CD14-positive monocyte (primary cell): Measurements from ENCODE around the gene CPLANE2. TPM values are rescaled to one million over a fixed set of nuclear protein-coding genes. Genes with fewer than 3 reads are reported as not detected.
A peak's percentile ranks its signal among the peaks of the same experiment; 100 is the strongest.

Source experiments
- DNase-seq, 3 donors: peaks; one replicate each; pipeline ENCODE4 v3.0.0-alpha.2; 2011 to 2022
- H2AFZ ChIP-seq: 2 replicates; pipeline ENCODE4 v1.6.0; 2012; ENCODE audit warnings: mild to moderate bottlenecking, low read depth, low read length, inconsistent platforms; ENCODE audit not compliant: insufficient read depth, poor library complexity, severe bottlenecking
- H3K27ac ChIP-seq, 2 donors: 1 replicate in 1 of 2; 2 replicates in 1 of 2; pipeline ENCODE4 v1.5.1; 2012 to 2013; ENCODE audit warnings: low read length in 2 of 2, control low read depth in 1 of 2, inconsistent platforms in 1 of 2, low read depth in 1 of 2, mild to moderate bottlenecking in 1 of 2
- H3K27me3 ChIP-seq, 2 donors: one replicate each; pipeline versions ENCODE4 v1.6.0 to v1.6.1; 2011 to 2013; ENCODE audit warnings: low read length in 2 of 2; ENCODE audit not compliant: control insufficient read depth in 2 of 2, insufficient read depth in 2 of 2
- H3K36me3 ChIP-seq, 2 donors: replicated peaks in 1 of 2; 1 replicate in 1 of 2; 2 replicates in 1 of 2; pipeline versions ENCODE4 v1.5.1 to v1.6.1; 2012 to 2013; ENCODE audit warnings: low read length in 2 of 2, control low read depth in 1 of 2, inconsistent platforms in 1 of 2, mild to moderate bottlenecking in 1 of 2; ENCODE audit not compliant: insufficient read depth in 2 of 2, control insufficient read depth in 1 of 2
- H3K4me1 ChIP-seq, 2 donors: 1 replicate in 1 of 2; 2 replicates in 1 of 2; pipeline versions ENCODE4 v1.5.1 to v1.6.1; 2012 to 2013; ENCODE audit warnings: low read length in 2 of 2, control low read depth in 1 of 2, inconsistent platforms in 1 of 2, mild to moderate bottlenecking in 1 of 2, moderate library complexity in 1 of 2; ENCODE audit not compliant: insufficient read depth in 2 of 2, control insufficient read depth in 1 of 2
- H3K4me2 ChIP-seq: replicated peaks from 2 replicates; pipeline ENCODE3; 2012; ENCODE audit warnings: low read length, moderate library complexity, mild to moderate bottlenecking; ENCODE audit not compliant: poor library complexity, severe bottlenecking; ENCODE audit errors: extremely low read depth
- H3K4me3 ChIP-seq, 3 experiments: fragments of 200-600 bp in 1 of 3; sonication (generic) in 1 of 3; replicated peaks in 1 of 3; 1 replicate in 2 of 3; 2 replicates in 1 of 3; pipeline ENCODE4 v1.5.1; 2011 to 2013; ENCODE audit warnings: low read length in 3 of 3, mild to moderate bottlenecking in 3 of 3, control low read depth in 2 of 3, low read depth in 2 of 3, inconsistent platforms in 1 of 3, moderate library complexity in 1 of 3
- H3K79me2 ChIP-seq: 2 replicates; pipeline ENCODE4 v1.6.0; 2012; ENCODE audit warnings: mild to moderate bottlenecking, control low read depth, inconsistent platforms, low read length, moderate library complexity; ENCODE audit not compliant: insufficient read depth
- H3K9ac ChIP-seq: 2 replicates; pipeline ENCODE4 v1.6.0; 2017; ENCODE audit warnings: low read length, mild to moderate bottlenecking; ENCODE audit not compliant: insufficient read depth, poor library complexity, severe bottlenecking
- H3K9me3 ChIP-seq, 2 donors: replicated peaks in 1 of 2; 1 replicate in 1 of 2; 2 replicates in 1 of 2; pipeline versions ENCODE4 v1.5.1 to v1.6.1; 2012 to 2013; ENCODE audit warnings: low read length in 2 of 2, control low read depth in 1 of 2; ENCODE audit not compliant: control insufficient read depth in 1 of 2, insufficient read depth in 1 of 2
- H4K20me1 ChIP-seq: 2 replicates; pipeline ENCODE4 v1.6.0; 2012; ENCODE audit warnings: mild to moderate bottlenecking, low read length, control low read depth, moderate library complexity; ENCODE audit not compliant: insufficient read depth
- H3K27ac Mint-ChIP-seq, 7 donors: one replicate each; pipeline ENCODE4 v1.8.0; 2020; ENCODE audit warnings: mild to moderate bottlenecking in 7 of 7, mixed read lengths in 7 of 7, moderate library complexity in 6 of 7, inconsistent platforms in 2 of 7
- H3K27me3 Mint-ChIP-seq, 3 donors: one replicate each; pipeline ENCODE4 v1.8.0; 2021 to 2022; ENCODE audit warnings: low read depth in 3 of 3, mild to moderate bottlenecking in 3 of 3, mixed read lengths in 3 of 3, moderate library complexity in 3 of 3, inconsistent platforms in 1 of 3
- H3K36me3 Mint-ChIP-seq, 2 donors: one replicate each; pipeline ENCODE4 v1.8.0; 2020; ENCODE audit warnings: mixed read lengths in 2 of 2, inconsistent platforms in 1 of 2, mild to moderate bottlenecking in 1 of 2
- H3K4me1 Mint-ChIP-seq: one replicate; pipeline ENCODE4 v1.8.0; 2020; ENCODE audit warnings: mild to moderate bottlenecking, mixed read lengths
- H3K4me3 Mint-ChIP-seq, 2 donors: one replicate each; pipeline ENCODE4 v1.8.0; 2020; ENCODE audit warnings: mild to moderate bottlenecking in 2 of 2, mixed read lengths in 2 of 2, moderate library complexity in 1 of 2
- H3K9me3 Mint-ChIP-seq, 7 donors: one replicate each; pipeline ENCODE4 v1.8.0; 2020 to 2022; ENCODE audit warnings: mixed read lengths in 7 of 7, mild to moderate bottlenecking in 6 of 7, moderate library complexity in 6 of 7, inconsistent platforms in 2 of 7
- whole genome bisulfite sequencing: methylation state at CpG from one replicate; pipeline ENCODE4 v1.1.5; 2013; ENCODE audit warnings: missing lambda C conversion rate; ENCODE audit not compliant: insufficient coverage; 5-methylcytosine and 5-hydroxymethylcytosine counted together
- intact Hi-C, 2 donors: fragments of 100-400 bp; cut with micrococcal nuclease; formaldehyde crosslinking; loops; one replicate each; pipeline versions ENCODE4 v1.15.0 to v1.15.1; 2023
- polyA plus RNA-seq, 3 donors: library from polyadenylated mRNA; depleted of rRNA in 1 of 3; unstranded in 2 of 3; stranded (reverse) in 1 of 3; fragments of 300-500 nt in 2 of 3; fragments of >200 nt in 1 of 3; fragmentation: Illumina TruSeq in 2 of 3; gene quantifications; 1 replicate in 2 of 3; 2 replicates in 1 of 3; pipeline ENCODE4 v1.2.3, GENCODE V29; 2012 to 2021
- TF ChIP-seq, protein P1 (sequence below): fragments of 200-600 bp; IDR thresholded peaks from one replicate; pipeline ENCODE4 v1.8.0; 2022; ENCODE audit warnings: antibody characterized with exemption, mild to moderate bottlenecking

CPLANE2 gene
- polyA plus RNA-seq, 3 donors: 0.54 to 1.7 (median 1.4) TPM

DNA sequence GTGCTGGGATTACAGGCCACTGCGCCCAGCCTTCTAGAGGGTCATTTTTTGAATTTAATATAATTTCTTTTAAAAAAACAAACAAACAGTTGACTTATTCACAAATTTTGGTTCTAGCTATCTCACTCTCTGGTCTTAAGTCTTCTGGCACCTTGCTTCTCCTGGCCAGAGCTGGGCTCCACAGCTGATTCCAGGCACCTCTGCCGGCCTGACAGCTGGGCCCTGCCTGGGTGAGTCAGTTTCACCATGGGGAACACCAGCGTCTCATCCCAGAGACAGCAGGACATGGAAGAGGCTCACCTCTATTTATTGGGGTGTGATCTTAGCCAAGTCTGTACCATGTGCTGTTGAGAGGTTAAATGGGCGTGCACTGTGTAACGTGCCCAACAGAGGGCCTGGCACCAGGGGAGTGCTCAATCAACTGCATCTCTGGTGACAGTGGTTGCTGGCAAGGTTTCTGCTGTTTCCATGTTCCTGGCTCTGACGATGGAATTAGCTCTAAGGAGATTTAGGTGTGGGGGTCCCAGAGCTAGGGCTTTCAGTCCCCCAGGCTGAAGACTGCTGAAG, 956 bp downstream of the CPLANE2 start:
- TF ChIP-seq, protein P1, sequence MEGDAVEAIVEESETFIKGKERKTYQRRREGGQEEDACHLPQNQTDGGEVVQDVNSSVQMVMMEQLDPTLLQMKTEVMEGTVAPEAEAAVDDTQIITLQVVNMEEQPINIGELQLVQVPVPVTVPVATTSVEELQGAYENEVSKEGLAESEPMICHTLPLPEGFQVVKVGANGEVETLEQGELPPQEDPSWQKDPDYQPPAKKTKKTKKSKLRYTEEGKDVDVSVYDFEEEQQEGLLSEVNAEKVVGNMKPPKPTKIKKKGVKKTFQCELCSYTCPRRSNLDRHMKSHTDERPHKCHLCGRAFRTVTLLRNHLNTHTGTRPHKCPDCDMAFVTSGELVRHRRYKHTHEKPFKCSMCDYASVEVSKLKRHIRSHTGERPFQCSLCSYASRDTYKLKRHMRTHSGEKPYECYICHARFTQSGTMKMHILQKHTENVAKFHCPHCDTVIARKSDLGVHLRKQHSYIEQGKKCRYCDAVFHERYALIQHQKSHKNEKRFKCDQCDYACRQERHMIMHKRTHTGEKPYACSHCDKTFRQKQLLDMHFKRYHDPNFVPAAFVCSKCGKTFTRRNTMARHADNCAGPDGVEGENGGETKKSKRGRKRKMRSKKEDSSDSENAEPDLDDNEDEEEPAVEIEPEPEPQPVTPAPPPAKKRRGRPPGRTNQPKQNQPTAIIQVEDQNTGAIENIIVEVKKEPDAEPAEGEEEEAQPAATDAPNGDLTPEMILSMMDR: peak; percentile 23
- 27% methylated on average over 5 of the region's 6 CpGs for WGBS
- Mint-ChIP-seq H3K4me3 (peak overlapping the region; percentile 82 to 90), H3K9me3 (peaks cover 0 to 3% (median 0%) of the 10 kb centered on the region in 7 donors), H3K4me1 (peaks cover 18% of the 10 kb centered on the region), H3K27me3 (no peaks in the 10 kb centered on the region), H3K36me3 (peaks cover 2 to 3% of the 10 kb centered on the region in 2 donors), H3K27ac (peak overlapping the region in 6 of 7 donors; percentile 12 to 87 (median 64))
- no peaks in the 10 kb centered on the region for H3K36me3 ChIP-seq
- no peaks in the 10 kb centered on the region for H3K27me3 ChIP-seq
- H3K4me3 ChIP-seq: peak overlapping the region in 2 of 3 experiments; percentile 66 to 88
- no peak overlapping the region for H3K9ac ChIP-seq
- intact Hi-C loops: no loop called here
- H3K79me2 ChIP-seq: no peaks in the 10 kb centered on the region
- H4K20me1 ChIP-seq: no peaks in the 10 kb centered on the region
- no peak overlapping the region for H3K27ac ChIP-seq
- H3K4me1 ChIP-seq: peaks cover 16 to 17% of the 10 kb centered on the region in 2 donors
- peak overlapping the region; percentile 91 for H2AFZ ChIP-seq
- H3K4me2 ChIP-seq: peak overlapping the region; percentile 97
- peak; percentile 17 to 26 (median 21) for DNase-seq
- H3K9me3 ChIP-seq: no peaks in the 10 kb centered on the region

DNA sequence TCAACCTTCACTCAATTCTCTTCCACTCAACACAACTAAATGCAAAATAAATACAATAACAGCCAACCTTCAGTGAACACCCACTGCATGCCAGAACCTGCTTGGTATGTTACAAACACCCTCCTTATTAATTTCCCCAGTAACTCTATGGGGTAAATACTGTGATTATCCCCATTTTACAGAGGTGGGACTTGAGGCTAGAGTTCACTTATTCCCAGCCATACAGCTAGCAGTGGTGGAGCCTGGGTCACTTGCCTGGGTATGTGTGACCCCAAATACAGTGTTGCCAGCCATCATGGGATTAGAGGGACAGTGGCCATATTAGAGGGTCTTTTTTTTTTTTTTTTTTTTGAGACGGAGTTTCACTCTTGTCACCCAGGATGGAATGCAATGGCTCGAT, 1.6 kb downstream of the CPLANE2 start:
- peaks cover 18% of the 10 kb centered on the region for H3K4me1 Mint-ChIP-seq
- H3K27me3 Mint-ChIP-seq: no peaks in the 10 kb centered on the region
- no peak overlapping the region for H3K27ac Mint-ChIP-seq
- WGBS: no CpG with 5 or more reads among the region's 2 CpGs
- H3K36me3 ChIP-seq: no peaks in the 10 kb centered on the region
- peaks cover 16 to 17% of the 10 kb centered on the region in 2 donors for H3K4me1 ChIP-seq
- DNase-seq: no peak
- H2AFZ ChIP-seq: no peak overlapping the region
- H3K9me3 Mint-ChIP-seq: peaks cover 0 to 3% (median 0%) of the 10 kb centered on the region in 7 donors
- no peak overlapping the region for H3K4me3 Mint-ChIP-seq
- peaks cover 2 to 3% of the 10 kb centered on the region in 2 donors for H3K36me3 Mint-ChIP-seq
- H3K9ac ChIP-seq: no peak overlapping the region
- intact Hi-C loops: no loop called here
- H3K27ac ChIP-seq: no peak overlapping the region
- H3K9me3 ChIP-seq: no peaks in the 10 kb centered on the region
- TF ChIP-seq, protein P1: no peak
- H3K27me3 ChIP-seq: no peaks in the 10 kb centered on the region
- no peaks in the 10 kb centered on the region for H4K20me1 ChIP-seq
- H3K4me2 ChIP-seq: no peak overlapping the region
- H3K79me2 ChIP-seq: no peaks in the 10 kb centered on the region
- H3K4me3 ChIP-seq: no peak overlapping the region
